GM20000 (cell line): ENCODE measurements around the gene INPP5A.

Experiments
- DNase-seq: peaks from one replicate; pipeline ENCODE4 v3.0.0; 2012; ENCODE audit warnings: low spot score
- TF ChIP-seq, protein P1 (sequence below): IDR thresholded peaks from 2 replicates; pipeline ENCODE4 v1.5.1; 2012; ENCODE audit warnings: mild to moderate bottlenecking, control low read depth; ENCODE audit errors: extremely low read depth, missing control alignments

Gene INPP5A

DNA sequence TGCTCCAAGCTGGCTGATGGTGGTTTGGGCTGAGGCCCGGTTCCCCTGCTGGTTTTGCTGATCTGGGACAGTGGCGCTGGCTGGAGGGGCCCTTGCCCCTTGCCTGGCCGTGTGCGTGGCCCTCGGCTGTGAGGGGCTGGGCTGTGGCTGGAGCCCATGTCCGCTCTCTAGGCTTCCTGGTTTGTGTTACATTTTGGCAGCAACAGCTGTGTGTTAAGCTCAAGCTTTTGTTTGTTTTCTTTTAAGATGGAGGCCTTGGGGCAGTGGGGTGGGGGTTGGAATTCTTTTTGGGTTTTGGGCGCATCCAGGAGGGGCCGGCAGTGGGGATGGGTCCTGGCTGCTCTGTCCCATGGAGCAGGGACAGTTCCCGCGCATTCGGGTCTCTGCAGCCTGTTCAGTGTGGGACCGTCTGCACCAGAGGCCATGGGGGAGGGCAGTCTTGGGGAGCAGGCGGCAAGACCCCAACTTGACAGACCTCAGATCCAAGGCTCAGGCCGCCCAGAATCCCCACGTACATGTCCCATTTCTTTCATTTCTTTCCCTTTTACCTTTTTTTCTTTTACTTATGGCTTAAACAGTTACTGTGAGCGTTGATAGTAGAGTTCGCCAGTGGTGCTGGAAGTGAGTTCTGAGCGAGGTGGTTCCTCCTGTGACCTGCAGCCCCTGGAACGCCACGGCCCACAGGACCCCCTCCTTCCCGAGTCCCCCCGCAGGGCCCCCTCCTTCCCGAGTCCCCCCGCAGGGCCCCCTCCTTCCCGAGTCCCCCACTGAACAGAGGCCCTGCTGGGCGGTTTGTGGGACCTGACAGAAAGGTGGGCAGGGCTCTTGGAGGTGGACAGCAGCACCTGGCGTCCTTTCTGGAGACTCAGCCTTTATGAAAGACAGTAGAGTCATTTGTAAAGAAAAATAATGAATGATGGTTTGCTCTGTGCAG lies 75.3 kb downstream of the INPP5A start:
- TF ChIP-seq, protein P1, sequence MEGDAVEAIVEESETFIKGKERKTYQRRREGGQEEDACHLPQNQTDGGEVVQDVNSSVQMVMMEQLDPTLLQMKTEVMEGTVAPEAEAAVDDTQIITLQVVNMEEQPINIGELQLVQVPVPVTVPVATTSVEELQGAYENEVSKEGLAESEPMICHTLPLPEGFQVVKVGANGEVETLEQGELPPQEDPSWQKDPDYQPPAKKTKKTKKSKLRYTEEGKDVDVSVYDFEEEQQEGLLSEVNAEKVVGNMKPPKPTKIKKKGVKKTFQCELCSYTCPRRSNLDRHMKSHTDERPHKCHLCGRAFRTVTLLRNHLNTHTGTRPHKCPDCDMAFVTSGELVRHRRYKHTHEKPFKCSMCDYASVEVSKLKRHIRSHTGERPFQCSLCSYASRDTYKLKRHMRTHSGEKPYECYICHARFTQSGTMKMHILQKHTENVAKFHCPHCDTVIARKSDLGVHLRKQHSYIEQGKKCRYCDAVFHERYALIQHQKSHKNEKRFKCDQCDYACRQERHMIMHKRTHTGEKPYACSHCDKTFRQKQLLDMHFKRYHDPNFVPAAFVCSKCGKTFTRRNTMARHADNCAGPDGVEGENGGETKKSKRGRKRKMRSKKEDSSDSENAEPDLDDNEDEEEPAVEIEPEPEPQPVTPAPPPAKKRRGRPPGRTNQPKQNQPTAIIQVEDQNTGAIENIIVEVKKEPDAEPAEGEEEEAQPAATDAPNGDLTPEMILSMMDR = no peak
- no peak for DNase-seq

DNA sequence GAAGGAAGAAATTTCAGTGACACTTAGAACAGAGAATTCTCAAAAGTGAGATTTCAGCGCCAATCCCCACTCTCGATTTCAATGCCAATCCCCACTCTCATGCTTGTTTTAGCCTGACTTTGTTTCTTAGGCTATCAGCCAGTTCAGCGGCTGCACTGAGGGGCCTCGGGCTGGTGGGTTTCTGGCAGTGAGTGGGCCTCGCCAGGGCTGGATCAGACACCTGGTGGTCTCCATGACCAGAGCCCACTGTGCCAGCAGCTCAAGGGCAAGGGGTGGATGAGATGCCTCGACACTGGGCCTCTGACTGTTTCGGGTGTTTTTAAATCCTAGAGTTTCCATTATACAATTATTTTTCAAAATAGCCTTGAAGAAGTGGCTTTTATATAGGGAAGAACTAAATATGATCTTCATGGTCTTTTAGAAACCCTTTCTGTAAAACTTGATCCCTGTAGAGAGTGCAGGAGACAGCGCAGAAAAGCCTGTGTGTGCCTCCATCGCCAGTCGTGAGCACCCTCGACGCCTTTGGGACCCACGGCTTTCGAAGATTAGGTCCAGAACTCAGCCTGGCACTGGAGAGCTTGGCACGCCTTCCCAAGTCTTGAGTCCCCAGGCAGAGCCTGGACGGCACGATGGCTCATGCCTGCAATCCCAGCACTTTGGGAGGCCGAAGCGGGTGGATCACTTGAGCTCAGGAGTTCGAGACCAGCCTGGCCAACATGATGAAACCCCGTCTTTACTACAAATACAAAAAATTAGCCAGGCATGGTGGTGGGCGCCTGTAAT lies 76.2 kb downstream of the INPP5A start:
- no peak for DNase-seq
- TF ChIP-seq, protein P1 = no peak

DNA sequence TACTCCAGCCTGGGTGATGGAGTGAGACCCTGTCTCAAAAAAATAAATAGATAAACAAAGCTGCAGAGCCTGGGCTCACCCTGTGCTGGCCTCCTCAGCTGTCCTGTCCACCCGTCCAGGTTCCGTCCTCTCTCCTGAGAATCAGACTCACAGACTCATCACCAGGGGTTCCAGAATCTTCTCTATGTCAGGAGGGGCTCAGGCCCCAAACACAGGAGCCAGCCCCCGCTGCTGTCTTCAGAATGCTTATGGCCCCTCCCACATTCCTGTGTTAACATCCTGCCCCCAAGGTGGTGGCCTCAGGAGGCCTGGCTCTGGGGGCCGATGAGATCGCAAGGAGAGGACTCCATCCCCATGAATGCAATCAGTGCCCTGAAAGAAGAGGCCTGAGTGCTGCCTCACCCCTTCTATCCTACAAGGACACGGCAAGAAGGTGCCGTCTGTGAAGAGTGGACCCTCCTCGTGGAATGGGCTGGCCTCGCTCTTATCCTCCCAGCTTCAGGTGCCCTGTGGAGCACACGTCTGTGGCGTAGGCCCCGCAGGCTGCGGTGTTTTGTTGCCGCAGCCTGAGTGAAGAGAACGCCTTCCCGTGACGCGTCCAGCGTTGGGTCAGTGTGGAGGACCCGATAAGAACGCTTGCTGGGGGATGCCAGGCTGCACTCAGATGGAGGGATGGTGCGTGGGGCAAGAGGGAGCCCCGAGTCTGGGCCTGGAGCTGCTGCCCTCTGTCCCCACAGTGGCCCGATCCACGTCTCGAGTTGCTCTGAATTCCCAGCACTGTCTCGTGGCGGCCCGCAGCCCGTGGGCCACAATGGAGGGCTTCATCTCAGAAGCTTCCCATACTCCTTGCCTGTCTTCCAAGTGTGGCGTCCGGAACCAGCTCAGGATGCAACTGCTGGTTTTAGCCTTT lies 77.1 kb downstream of the INPP5A start:
- TF ChIP-seq, protein P1 = no peak
- DNase-seq = no peak

DNA sequence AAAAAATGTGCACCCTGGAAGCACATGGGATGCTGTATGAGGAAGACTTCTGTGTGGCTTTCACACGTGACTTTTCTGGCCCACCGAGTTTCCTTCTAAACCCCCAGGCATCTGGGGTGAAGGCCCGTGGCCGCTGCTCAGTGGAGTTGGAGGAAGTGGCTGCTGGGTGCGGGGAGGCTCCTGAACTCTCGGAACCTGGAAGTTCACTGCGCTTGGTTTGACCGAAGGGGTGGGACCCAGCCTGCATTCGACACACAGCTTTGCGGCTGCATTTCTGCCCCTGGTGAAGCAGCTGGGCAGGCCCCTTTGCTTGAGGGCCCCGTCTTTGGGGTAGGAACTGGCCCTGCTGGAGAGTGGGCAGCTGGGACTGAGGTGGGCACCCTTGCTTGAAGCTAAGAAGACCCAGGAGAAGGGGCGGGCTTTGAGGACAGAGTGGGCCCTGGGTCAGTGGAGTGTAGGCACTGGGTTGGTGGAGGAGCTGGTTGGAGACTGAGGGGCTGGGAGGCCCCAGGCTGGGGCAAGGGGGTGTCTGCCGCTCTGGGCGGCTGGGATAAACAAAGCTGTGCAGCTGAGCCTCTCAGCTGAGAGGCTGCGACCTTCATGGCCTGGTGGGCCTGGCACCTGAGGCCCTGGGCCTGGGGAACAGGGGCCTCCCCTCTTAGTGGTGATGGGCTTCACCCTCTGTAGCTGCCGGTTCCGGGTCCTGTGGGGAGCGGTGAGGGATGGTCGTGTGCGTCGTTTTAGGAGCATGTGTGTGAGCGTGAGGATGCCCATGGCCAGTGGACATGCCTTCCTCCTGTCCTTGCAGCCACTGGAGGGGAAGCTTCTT lies 78.0 kb downstream of the INPP5A start:
- no peak for DNase-seq
- TF ChIP-seq, protein P1 = no peak

DNA sequence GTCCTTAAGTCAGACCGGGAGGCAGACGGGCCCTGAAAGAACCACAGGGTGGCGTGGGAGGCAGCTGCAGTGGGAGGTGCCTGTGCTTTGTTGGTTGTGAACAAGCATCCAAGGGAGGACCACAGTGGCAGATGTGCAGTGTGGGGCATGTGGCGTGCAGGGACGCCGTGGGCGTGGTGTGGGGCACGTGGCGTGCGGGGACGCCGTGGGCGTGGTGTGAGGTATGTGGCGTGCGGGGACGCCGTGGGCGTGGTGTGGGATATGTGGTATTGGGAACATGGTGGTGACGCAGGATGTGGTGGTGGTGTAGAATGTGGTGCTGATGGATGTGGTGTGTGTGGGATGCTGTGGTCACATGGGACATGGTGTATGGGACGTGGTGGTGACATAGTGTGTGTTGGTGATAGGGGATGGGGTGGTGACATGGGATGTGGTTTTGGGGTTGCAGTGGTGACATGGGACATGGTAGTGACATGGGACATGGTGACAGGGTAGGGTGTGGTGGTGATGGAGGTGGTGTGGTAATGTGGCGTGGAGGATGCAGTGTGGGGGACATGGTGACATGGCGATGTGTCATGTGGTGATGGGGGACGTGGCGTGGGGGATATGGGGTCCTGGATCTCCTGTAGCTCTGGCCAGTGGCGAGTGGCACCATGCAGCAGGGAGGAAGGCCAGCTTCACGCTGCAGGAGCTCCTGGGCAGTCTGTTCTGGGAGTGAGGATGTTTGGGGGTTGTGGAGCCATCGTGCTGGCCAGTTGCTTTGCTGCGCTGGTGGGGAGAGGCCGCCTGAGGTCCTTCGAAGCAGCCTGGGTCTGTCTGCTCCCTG lies 78.8 kb downstream of the INPP5A start:
- TF ChIP-seq, protein P1 = no peak
- DNase-seq = no peak
